ENCODE measurements around the gene CHI3L1.

CHI3L1 gene

GRCh38 chr1:203140743-203141520 lies 45.6 kb downstream of the CHI3L1 start:
- no peak for DNase-seq (ENCODE audit: low spot score)
- TF ChIP-seq, protein P1, sequence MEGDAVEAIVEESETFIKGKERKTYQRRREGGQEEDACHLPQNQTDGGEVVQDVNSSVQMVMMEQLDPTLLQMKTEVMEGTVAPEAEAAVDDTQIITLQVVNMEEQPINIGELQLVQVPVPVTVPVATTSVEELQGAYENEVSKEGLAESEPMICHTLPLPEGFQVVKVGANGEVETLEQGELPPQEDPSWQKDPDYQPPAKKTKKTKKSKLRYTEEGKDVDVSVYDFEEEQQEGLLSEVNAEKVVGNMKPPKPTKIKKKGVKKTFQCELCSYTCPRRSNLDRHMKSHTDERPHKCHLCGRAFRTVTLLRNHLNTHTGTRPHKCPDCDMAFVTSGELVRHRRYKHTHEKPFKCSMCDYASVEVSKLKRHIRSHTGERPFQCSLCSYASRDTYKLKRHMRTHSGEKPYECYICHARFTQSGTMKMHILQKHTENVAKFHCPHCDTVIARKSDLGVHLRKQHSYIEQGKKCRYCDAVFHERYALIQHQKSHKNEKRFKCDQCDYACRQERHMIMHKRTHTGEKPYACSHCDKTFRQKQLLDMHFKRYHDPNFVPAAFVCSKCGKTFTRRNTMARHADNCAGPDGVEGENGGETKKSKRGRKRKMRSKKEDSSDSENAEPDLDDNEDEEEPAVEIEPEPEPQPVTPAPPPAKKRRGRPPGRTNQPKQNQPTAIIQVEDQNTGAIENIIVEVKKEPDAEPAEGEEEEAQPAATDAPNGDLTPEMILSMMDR (IDR thresholded peaks at IDR 0.05) = no peak
- no peak overlapping the region for H3K4me3 ChIP-seq
- no peak overlapping the region for H3K27ac ChIP-seq

DNA sequence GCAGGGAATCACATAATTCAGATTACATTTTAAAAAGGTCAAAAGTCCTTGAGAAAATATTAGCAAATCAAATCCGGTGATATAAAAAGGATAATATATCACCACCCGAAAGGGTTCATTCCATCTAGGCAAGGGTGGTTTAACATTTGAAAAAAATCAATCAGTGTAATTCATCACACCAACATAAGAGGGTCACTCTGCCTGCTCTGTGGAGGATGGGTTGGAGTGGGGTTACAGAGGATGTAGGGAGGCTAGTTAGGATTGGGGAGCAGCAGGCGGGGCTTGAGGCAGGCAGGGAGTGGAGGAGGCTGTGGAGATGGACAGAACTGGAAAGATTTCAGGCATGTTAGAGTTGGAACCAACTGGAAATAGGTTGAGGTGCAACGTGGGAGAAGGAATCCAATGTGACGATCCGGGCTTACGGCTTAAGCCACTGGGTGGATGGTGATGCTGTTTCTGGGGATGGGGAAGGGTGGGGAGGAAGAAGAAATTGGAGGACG lies 46.5 kb downstream of the CHI3L1 start:
- TF ChIP-seq, protein P1 (IDR thresholded peaks at IDR 0.05) = no peak
- no peak overlapping the region for H3K4me3 ChIP-seq
- DNase-seq (ENCODE audit: low spot score) = no peak
- no peak overlapping the region for H3K27ac ChIP-seq

GRCh38 chr1:203138066-203138465 lies 48.4 kb downstream of the CHI3L1 start:
- no peak for DNase-seq (ENCODE audit: low spot score)
- TF ChIP-seq, protein P1 (IDR thresholded peaks at IDR 0.05) = no peak
- Histone ChIP-seq H3K27ac (no peak overlapping the region), H3K4me3 (no peak overlapping the region)

DNA sequence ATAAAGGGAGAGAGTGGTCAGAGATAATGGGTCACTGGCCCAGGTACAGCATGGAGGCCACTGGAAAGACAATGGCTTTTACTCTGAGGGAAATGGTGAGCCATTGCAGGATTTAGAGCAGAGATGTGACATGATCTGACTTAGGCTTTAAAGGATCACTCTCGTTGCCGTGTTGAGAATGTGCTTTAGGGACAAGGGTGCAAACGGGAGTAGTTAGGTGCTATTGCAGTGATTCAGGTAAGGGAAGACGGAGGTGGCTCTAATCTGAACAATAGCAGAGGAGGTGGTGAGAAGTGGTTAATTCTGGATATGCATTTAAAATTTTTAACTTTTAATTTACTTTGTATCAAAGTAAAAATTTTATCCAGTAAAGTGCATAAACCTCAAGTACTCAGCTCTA lies 49.2 kb downstream of the CHI3L1 start:
- DNase-seq (ENCODE audit: low spot score) = no peak
- TF ChIP-seq, protein P1 (IDR thresholded peaks at IDR 0.05) = no peak
- Histone ChIP-seq H3K27ac (no peak overlapping the region), H3K4me3 (no peak overlapping the region)

GRCh38 chr1:203136409-203137042 lies 50.0 kb downstream of the CHI3L1 start:
- DNase-seq (ENCODE audit: low spot score) = no peak
- Histone ChIP-seq H3K4me3 (no peak overlapping the region), H3K27ac (no peak overlapping the region)

GRCh38 chr1:203135636-203136305 lies 50.7 kb downstream of the CHI3L1 start:
- no peak overlapping the region for H3K27ac ChIP-seq
- DNase-seq (ENCODE audit: low spot score) = no peak
- TF ChIP-seq, protein P1 (IDR thresholded peaks at IDR 0.05) = no peak
- no peak overlapping the region for H3K4me3 ChIP-seq

More at GRCh38 chr1:203136409-203137042, 50.0 kb downstream of the CHI3L1 start:
- TF ChIP-seq, protein P1 (IDR thresholded peaks at IDR 0.05) = no peak

Measured in coronary artery (tissue), 2 donors.